Loucy (cell line): ENCODE data around the gene DOC2B.
"Not testable (repeated sequence)": the region's sequence is repeated elsewhere in the genome, so short reads cannot be mapped to it uniquely, and the experiment has no call there.

Experiments used
- H2AFZ ChIP-seq: fragments of 200-600 bp; sonication (generic); 2 replicates; pipeline ENCODE4 v1.6.0; 2016; ENCODE audit warnings: antibody characterized with exemption, mild to moderate bottlenecking, low read length, moderate library complexity
- H3F3A ChIP-seq: fragments of 200-600 bp; 2 replicates; pipeline ENCODE4 v1.6.0; 2016; ENCODE audit warnings: antibody characterized with exemption, low read depth, mild to moderate bottlenecking
- H3K27me3 ChIP-seq: fragments of 200-600 bp; sonication (generic); 2 replicates; pipeline ENCODE4 v1.6.1; 2014; ENCODE audit warnings: low read length, mild to moderate bottlenecking; ENCODE audit not compliant: insufficient read depth, poor library complexity, severe bottlenecking
- H3K36me3 ChIP-seq: fragments of 200-600 bp; sonication (generic); 2 replicates; pipeline ENCODE4 v1.6.1; 2016; ENCODE audit warnings: low read length; ENCODE audit not compliant: insufficient read depth
- H3K4me1 ChIP-seq: fragments of 200-600 bp; sonication (generic); 2 replicates; pipeline ENCODE4 v1.5.1; 2014; ENCODE audit warnings: low read length, mild to moderate bottlenecking; ENCODE audit not compliant: insufficient read depth, poor library complexity, severe bottlenecking
- H3K4me2 ChIP-seq: fragments of 200-600 bp; sonication (generic); 2 replicates; pipeline ENCODE4 v1.6.0; 2014; ENCODE audit warnings: antibody characterized with exemption, low read length, low read depth, mild to moderate bottlenecking; ENCODE audit not compliant: poor library complexity, severe bottlenecking
- H3K4me3 ChIP-seq: fragments of 200-600 bp; sonication (generic); 2 replicates; pipeline ENCODE4 v1.5.1; 2014; ENCODE audit warnings: low read length, mild to moderate bottlenecking, mixed read lengths; ENCODE audit not compliant: poor library complexity, severe bottlenecking
- H3K79me2 ChIP-seq: fragments of 200-600 bp; sonication (generic); 2 replicates; pipeline ENCODE4 v1.6.1; 2014; ENCODE audit warnings: low read length; ENCODE audit not compliant: insufficient read depth
- H3K9ac ChIP-seq: fragments of 200-600 bp; sonication (generic); 2 replicates; pipeline ENCODE4 v1.6.0; 2014; ENCODE audit warnings: mild to moderate bottlenecking, low read depth, low read length, moderate library complexity; ENCODE audit not compliant: poor library complexity, severe bottlenecking
- H3K9me2 ChIP-seq: fragments of 200-600 bp; sonication (generic); replicated peaks from 2 replicates; pipeline ENCODE4 v1.6.1; 2016; ENCODE audit warnings: low read depth, low read length, mixed read lengths
- H3K9me3 ChIP-seq: fragments of 200-600 bp; sonication (generic); 2 replicates; pipeline ENCODE4 v1.6.1; 2014; ENCODE audit warnings: mild to moderate bottlenecking, antibody characterized with exemption, low read length, low read depth; ENCODE audit not compliant: insufficient read depth
- H4K20me1 ChIP-seq: fragments of 200-600 bp; sonication (generic); 2 replicates; pipeline ENCODE4 v1.6.0; 2014; ENCODE audit warnings: antibody characterized with exemption, low read length, mild to moderate bottlenecking; ENCODE audit not compliant: insufficient read depth, poor library complexity, severe bottlenecking
- EZH2phosphoT487 ChIP-seq: fragments of 200-600 bp; IDR thresholded peaks from 2 replicates; pipeline ENCODE4 v1.6.1; 2018; ENCODE audit warnings: antibody characterized with exemption, mild to moderate bottlenecking, moderate library complexity, borderline replicate concordance
- TF ChIP-seq, protein P1 (sequence below): fragments of 200-600 bp; sonication (generic); conservative IDR thresholded peaks from 2 replicates; pipeline ENCODE4 v1.5.1; 2014; ENCODE audit warnings: mild to moderate bottlenecking, antibody characterized with exemption, low read length

Gene DOC2B

DNA sequence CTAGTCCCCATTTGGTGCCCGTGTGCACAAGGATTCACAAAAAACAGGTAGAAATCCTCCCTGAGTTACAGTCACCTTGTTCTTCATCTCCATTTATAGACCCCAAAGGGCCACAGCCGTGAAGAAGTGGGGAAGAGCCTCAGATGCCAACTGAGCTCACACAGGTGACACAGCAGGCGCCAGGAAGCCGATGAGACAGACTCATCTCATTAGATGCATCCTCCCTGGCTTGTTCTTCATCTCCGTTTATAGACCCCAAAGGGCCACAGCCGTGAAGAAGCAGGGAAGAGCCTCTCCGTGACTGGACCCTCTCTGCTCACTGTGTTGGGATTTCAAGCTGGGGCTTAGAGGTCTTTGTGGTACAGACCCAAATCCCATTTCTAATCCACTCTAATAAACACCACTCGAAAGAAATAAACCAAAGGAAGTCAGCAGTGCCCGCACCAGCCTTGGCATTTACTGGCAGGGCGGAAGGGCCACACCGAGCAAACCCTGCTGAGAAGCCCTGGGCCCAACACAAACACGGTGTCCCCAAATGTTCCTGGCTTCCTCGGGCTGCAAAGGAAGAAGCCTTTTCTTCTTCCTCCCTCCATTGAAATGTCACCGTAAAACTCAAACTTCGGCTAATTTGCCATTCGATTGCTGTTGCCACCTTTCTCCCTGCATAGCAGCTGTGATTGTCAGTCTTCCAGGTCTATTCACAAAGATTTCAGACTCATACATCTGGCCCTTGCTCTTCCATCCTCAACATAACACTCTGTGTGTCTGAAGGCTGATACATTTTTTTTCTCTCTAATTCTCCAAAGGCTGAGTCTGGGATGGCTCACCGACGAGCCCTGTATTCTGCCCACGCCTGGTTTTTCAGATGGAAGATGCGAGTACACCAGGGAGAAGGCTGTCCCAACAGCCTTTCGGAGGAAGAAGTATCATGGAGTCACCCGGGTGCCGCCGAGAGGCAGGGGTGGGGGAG, 44.9 kb upstream of the DOC2B start:
- H3K36me3 ChIP-seq, result no peaks in the 10 kb centered on the region
- H4K20me1 ChIP-seq, result no peaks in the 10 kb centered on the region
- H3K9me3 ChIP-seq, result no peaks in the 10 kb centered on the region
- TF ChIP-seq EZH2phosphoT487, result no peak
- TF ChIP-seq, protein P1, sequence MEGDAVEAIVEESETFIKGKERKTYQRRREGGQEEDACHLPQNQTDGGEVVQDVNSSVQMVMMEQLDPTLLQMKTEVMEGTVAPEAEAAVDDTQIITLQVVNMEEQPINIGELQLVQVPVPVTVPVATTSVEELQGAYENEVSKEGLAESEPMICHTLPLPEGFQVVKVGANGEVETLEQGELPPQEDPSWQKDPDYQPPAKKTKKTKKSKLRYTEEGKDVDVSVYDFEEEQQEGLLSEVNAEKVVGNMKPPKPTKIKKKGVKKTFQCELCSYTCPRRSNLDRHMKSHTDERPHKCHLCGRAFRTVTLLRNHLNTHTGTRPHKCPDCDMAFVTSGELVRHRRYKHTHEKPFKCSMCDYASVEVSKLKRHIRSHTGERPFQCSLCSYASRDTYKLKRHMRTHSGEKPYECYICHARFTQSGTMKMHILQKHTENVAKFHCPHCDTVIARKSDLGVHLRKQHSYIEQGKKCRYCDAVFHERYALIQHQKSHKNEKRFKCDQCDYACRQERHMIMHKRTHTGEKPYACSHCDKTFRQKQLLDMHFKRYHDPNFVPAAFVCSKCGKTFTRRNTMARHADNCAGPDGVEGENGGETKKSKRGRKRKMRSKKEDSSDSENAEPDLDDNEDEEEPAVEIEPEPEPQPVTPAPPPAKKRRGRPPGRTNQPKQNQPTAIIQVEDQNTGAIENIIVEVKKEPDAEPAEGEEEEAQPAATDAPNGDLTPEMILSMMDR, result no peak
- H3K4me2 ChIP-seq, result no peak overlapping the region
- no peak overlapping the region for H2AFZ ChIP-seq
- no peaks in the 10 kb centered on the region for H3K9me2 ChIP-seq
- no peak overlapping the region for H3K4me3 ChIP-seq
- no peaks in the 10 kb centered on the region for H3K79me2 ChIP-seq
- peaks cover 5% of the 10 kb centered on the region for H3K4me1 ChIP-seq
- no peak overlapping the region for H3K9ac ChIP-seq
- no peaks in the 10 kb centered on the region for H3K27me3 ChIP-seq
- no peaks in the 10 kb centered on the region for H3F3A ChIP-seq

DNA sequence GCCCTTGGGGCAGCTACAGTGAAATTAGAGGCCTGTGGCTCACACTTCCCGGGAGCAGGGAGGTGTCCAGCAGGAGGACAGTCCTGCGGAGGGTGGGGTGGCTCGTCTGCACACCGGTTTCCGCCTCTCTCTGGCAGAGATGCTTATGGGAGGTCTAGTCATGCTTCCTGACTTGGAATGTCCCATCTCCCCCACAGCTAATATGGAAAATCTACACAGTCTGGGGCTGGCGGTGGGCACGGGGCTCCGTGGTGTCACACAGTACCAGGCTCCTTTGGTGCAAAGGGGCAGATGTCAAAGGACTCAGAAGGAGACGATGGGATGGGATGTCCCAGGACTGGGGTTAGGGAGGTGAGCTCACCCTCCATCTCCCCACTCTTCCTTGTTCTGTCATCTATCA, 44.1 kb upstream of the DOC2B start:
- no peaks in the 10 kb centered on the region for H3K36me3 ChIP-seq
- peaks cover 5% of the 10 kb centered on the region for H3K4me1 ChIP-seq
- H3F3A ChIP-seq, result no peaks in the 10 kb centered on the region
- no peaks in the 10 kb centered on the region for H3K27me3 ChIP-seq
- H3K4me3 ChIP-seq, result no peak overlapping the region
- H3K9me3 ChIP-seq, result no peaks in the 10 kb centered on the region
- H4K20me1 ChIP-seq, result no peaks in the 10 kb centered on the region
- no peak overlapping the region for H2AFZ ChIP-seq
- no peak overlapping the region for H3K4me2 ChIP-seq
- H3K79me2 ChIP-seq, result no peaks in the 10 kb centered on the region
- TF ChIP-seq, protein P1, result no peak
- no peak for TF ChIP-seq EZH2phosphoT487
- no peaks in the 10 kb centered on the region for H3K9me2 ChIP-seq
- no peak overlapping the region for H3K9ac ChIP-seq

DNA sequence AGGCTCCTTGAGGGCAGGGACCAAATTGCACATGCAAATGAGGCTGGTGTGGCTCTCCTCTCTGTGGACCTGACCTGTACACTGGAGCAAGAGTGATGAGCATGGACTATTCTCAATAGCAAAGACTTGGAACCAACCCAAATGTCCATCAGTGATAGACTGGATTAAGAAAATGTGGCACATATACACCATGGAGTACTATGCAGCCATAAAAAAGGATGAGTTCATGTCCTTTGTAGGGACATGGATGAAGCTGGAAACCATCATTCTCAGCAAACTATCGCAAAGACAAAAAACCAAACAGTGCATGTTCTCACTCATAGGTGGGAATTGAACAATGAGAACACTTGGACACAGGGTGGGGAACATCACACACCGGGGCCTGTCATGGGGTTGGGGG, 43.1 kb upstream of the DOC2B start:
- H3K4me2 ChIP-seq, H3F3A ChIP-seq, H3K79me2 ChIP-seq, H3K9me2 ChIP-seq, H3K9me3 ChIP-seq, H3K4me1 ChIP-seq, H3K36me3 ChIP-seq, H2AFZ ChIP-seq, H3K4me3 ChIP-seq, H4K20me1 ChIP-seq, H3K27me3 ChIP-seq, H3K9ac ChIP-seq: not testable (repeated sequence)
